Uterus (tissue), 2 donors: ENCODE results near the gene PNRC1.

ENCODE experiments used
- CTCF ChIP-seq, 4 experiments: fragments of 200-600 bp in 2 of 4; fragments of 450-650 bp in 2 of 4; sonication (generic) in 2 of 4; IDR thresholded peaks; one replicate each; pipeline ENCODE4 v1.5.1; 2016 to 2019; ENCODE audit warnings: antibody characterized with exemption in 4 of 4, mild to moderate bottlenecking in 2 of 4, moderate library complexity in 1 of 4
- POLR2A ChIP-seq, 2 donors: fragments of 450-650 bp; IDR thresholded peaks; one replicate each; pipeline ENCODE4 v1.6.1; 2016; ENCODE audit warnings: antibody characterized with exemption in 2 of 2, mild to moderate bottlenecking in 1 of 2, moderate library complexity in 1 of 2

GRCh38 chr6:89100114-89100513, 19.6 kb downstream of the PNRC1 start:
- no peak for TF ChIP-seq CTCF (IDR thresholded peaks at IDR 0.05)
- no peak for TF ChIP-seq POLR2A (IDR thresholded peaks at IDR 0.05)
